GM19397 (cell line): ENCODE data around the gene MRPL55.

Source experiments
- ATAC-seq: cut with Tn5 transposase; IDR thresholded peaks from one replicate; pipeline ENCODE4 v1.9.1; 2021; ENCODE audit warnings: mild to moderate bottlenecking, moderate library complexity; ENCODE audit not compliant: unreplicated experiment

The MRPL55 gene

DNA sequence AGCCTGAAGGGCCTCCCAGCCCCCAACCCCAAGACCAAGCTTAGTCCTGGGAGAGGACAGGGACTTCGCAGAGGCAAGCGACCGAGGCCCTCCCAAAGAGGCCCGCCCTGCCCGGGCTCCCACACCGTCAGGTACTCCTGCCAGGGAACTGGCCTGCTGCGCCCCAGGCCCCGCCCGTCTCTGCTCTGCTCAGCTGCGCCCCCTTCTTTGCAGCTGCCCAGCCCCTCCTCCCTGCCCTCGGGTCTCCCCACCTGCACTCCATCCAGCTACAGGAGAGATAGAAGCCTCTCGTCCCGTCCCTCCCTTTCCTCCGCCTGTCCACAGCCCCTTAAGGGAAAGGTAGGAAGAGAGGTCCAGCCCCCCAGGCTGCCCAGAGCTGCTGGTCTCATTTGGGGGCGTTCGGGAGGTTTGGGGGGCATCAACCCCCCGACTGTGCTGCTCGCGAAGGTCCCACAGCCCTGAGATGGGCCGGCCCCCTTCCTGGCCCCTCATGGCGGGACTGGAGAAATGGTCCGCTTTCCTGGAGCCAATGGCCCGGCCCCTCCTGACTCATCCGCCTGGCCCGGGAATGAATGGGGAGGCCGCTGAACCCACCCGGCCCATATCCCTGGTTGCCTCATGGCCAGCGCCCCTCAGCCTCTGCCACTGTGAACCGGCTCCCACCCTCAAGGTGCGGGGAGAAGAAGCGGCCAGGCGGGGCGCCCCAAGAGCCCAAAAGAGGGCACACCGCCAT is 48.5 kb downstream of the MRPL55 start:
- ATAC-seq, result no peak

DNA sequence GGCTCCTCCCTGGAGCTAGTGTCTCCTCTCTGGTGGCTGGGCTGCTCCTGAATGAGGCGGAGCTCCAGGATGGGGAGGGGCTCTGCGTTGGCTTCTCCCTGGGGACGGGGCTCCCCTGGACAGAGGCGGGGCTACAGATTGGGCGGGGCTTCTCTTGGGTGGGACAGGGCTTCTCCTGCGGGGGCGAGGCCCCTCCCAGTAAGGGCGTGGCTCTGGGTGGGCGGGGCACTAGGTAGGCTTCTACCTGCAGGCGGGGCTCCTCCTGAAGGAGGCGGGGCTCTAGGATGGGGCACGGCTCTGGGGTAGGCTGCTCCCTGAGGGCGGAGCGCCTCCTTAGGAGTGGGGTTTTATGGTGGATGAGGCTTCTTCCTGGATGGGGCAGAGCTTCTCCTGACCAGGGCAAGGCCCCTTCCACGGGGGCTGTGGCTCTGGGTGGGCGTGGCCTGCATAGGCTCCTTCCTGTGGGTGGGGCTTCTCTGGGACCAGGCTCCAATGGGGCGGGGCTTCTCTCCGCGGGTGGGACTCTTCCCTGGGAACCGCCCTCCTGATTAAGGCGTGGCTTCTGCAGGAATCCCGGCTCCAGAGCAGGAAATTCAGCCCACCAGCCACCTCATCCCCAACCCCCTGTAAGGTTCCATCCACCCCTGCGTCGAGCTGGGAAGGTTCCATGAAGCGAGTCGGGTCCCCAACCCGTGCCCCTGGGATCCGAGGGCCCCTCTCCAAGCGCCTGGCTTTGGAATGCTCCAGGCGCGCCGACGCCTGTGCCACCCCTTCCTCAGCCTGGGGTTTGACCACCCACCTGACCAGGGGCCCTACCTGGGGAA is 49.3 kb downstream of the MRPL55 start:
- ATAC-seq, result no peak

DNA sequence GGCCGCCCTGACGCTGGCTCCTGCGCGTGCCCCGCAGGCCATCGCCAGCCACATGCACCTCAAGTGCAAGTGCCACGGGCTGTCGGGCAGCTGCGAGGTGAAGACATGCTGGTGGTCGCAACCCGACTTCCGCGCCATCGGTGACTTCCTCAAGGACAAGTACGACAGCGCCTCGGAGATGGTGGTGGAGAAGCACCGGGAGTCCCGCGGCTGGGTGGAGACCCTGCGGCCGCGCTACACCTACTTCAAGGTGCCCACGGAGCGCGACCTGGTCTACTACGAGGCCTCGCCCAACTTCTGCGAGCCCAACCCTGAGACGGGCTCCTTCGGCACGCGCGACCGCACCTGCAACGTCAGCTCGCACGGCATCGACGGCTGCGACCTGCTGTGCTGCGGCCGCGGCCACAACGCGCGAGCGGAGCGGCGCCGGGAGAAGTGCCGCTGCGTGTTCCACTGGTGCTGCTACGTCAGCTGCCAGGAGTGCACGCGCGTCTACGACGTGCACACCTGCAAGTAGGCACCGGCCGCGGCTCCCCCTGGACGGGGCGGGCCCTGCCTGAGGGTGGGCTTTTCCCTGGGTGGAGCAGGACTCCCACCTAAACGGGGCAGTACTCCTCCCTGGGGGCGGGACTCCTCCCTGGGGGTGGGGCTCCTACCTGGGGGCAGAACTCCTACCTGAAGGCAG is 50.0 kb downstream of the MRPL55 start:
- no peak for ATAC-seq

DNA sequence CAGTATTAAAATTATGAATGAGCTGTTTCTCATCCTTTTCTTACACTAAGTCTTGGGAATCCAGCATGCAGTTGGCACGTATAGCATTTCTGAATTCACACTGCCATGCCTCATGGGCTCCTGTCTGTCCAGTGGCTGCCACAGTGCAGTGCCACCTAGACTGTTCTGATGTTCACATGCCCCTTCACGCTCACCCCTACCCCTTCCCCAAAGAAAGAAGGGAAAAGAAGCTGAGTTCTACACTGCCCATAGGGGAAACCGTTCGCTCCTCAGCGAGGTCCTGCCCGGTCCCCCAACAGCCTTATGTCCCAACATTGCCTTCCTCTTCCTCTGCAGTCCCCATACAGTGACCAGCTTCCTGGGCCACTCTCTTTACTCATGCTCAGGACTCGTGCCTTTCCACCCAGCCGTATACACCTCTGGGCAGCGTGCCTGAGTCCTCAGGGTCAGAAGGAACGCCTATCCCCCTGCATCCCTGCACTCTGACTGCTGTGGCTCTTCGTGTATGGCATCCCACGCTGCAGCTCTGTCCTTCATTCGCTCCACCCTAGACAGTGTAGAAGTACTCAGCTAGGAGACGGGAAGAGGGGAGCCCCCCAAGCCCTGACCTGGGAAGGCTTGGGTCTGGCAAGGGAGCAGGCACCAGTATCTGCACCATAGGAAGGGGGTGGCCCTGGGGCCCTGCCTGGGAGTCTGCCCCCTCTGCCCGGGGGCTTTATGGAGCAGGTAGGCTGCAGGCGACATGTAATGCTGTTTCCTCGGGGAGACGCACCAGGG is 50.7 kb downstream of the MRPL55 start:
- ATAC-seq, result no peak
